Vagina (tissue), 2 donors: ENCODE results near the gene SLC9A5.

Source experiments
- CTCF ChIP-seq, 3 experiments: fragments of 450-650 bp in 2 of 3; fragments of 200-600 bp in 1 of 3; sonication (generic) in 1 of 3; IDR thresholded peaks; one replicate each; pipeline ENCODE4 v1.5.1; 2017 to 2019; ENCODE audit warnings: antibody characterized with exemption in 3 of 3, mild to moderate bottlenecking in 2 of 3, moderate library complexity in 2 of 3
- POLR2AphosphoS5 ChIP-seq, 2 donors: sonication (generic); formaldehyde crosslinking; IDR thresholded peaks; one replicate each; pipeline ENCODE4 v1.9.0; 2017; ENCODE audit warnings: antibody characterized with exemption in 2 of 2, mild to moderate bottlenecking in 2 of 2, low read depth in 1 of 2; ENCODE audit not compliant: insufficient read depth in 1 of 2

GRCh38 chr16:67241008-67241900 is 7.5 kb upstream of the SLC9A5 start:
- TF ChIP-seq CTCF (IDR thresholded peaks at IDR 0.05) (no peak), POLR2AphosphoS5 (IDR thresholded peaks at IDR 0.05; ENCODE audit: insufficient read depth in 1 of 2, low read depth in 1 of 2) (no peak)
